ENCODE results near the gene PLA2G7.

Gene PLA2G7

DNA sequence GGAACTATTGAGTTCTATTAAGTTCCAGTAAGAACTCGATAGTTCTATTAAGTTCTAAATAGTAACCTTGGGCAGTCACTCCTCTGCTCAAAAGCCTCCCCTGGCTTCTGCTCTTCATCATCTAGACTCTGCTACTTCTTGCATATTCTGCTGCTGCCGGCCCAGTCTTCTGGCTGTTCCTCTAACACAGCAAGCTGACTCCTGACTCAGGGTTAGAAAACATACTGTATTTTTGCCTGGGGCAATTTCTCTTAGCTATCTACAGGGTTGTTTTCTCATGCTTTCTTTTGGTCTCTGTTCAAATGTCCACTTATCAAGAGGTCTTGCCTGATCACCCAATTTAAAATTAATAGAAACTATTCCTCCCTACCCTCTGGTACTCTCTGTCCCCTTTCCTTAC is 67.8 kb downstream of the PLA2G7 start:
- TF ChIP-seq EZH2phosphoT487 (IDR thresholded peaks at IDR 0.05; ENCODE audit: low read depth): no peak
- no peaks in the 10 kb centered on the region for H3K9me3 ChIP-seq (ENCODE audit: insufficient read depth, low read length)
- H3K36me3 ChIP-seq (replicated peaks; ENCODE audit: low read depth, low read length): no peaks in the 10 kb centered on the region
- no peak overlapping the region for H3K4me3 ChIP-seq (ENCODE audit: low read length)
- no peak overlapping the region for H2AFZ ChIP-seq (ENCODE audit: low read depth, low read length)
- no peaks in the 10 kb centered on the region for H4K20me1 ChIP-seq (ENCODE audit: insufficient read depth, low read length)
- peaks cover 4% of the 10 kb centered on the region; the same call in 1 of the 2 replicates for H3K27me3 ChIP-seq (ENCODE audit: low read depth, low read length)
- no peak overlapping the region for H3K27ac ChIP-seq (ENCODE audit: low read length)
- no peaks in the 10 kb centered on the region for H3K79me2 ChIP-seq (ENCODE audit: low read length)
- no peak overlapping the region for H3K4me2 ChIP-seq (ENCODE audit: low read length)
- H3K4me1 ChIP-seq (ENCODE audit: low read length): no peaks in the 10 kb centered on the region
- no peak overlapping the region for H3K9ac ChIP-seq (ENCODE audit: low read length)

DNA sequence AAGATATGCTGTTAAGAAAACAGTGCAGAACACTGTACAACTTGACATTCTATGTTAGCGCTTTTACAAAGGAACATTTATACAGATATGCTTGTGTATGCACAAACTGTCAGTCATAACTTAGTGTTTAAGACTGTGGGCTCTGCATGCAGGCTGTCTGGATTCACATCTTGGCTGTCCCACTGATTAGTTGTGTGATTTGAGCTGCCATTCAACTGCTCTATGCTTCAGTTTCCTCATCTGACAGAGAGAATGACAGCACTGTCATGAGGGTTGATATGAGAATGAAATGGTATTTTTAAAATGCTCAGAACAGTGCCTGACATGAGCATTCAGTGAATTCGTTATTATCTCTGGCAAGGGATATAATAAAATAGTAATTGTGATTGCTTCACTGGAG is 73.7 kb downstream of the PLA2G7 start:
- Histone ChIP-seq H3K27me3 (ENCODE audit: low read depth, low read length) (no peaks in the 10 kb centered on the region), H3K4me2 (ENCODE audit: low read length) (no peak overlapping the region), H3K4me1 (ENCODE audit: low read length) (no peaks in the 10 kb centered on the region), H4K20me1 (ENCODE audit: insufficient read depth, low read length) (no peaks in the 10 kb centered on the region), H3K36me3 (replicated peaks; ENCODE audit: low read depth, low read length) (no peaks in the 10 kb centered on the region), H2AFZ (ENCODE audit: low read depth, low read length) (no peak overlapping the region), H3K4me3 (ENCODE audit: low read length) (no peak overlapping the region), H3K9ac (ENCODE audit: low read length) (no peak overlapping the region), H3K9me3 (ENCODE audit: insufficient read depth, low read length) (no peaks in the 10 kb centered on the region), H3K27ac (ENCODE audit: low read length) (no peak overlapping the region), H3K79me2 (ENCODE audit: low read length) (no peaks in the 10 kb centered on the region)
- TF ChIP-seq, protein P1, sequence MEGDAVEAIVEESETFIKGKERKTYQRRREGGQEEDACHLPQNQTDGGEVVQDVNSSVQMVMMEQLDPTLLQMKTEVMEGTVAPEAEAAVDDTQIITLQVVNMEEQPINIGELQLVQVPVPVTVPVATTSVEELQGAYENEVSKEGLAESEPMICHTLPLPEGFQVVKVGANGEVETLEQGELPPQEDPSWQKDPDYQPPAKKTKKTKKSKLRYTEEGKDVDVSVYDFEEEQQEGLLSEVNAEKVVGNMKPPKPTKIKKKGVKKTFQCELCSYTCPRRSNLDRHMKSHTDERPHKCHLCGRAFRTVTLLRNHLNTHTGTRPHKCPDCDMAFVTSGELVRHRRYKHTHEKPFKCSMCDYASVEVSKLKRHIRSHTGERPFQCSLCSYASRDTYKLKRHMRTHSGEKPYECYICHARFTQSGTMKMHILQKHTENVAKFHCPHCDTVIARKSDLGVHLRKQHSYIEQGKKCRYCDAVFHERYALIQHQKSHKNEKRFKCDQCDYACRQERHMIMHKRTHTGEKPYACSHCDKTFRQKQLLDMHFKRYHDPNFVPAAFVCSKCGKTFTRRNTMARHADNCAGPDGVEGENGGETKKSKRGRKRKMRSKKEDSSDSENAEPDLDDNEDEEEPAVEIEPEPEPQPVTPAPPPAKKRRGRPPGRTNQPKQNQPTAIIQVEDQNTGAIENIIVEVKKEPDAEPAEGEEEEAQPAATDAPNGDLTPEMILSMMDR (IDR thresholded peaks at IDR 0.05; ENCODE audit: low read depth, low read length): no peak
- TF ChIP-seq EZH2phosphoT487 (IDR thresholded peaks at IDR 0.05; ENCODE audit: low read depth): no peak

DNA sequence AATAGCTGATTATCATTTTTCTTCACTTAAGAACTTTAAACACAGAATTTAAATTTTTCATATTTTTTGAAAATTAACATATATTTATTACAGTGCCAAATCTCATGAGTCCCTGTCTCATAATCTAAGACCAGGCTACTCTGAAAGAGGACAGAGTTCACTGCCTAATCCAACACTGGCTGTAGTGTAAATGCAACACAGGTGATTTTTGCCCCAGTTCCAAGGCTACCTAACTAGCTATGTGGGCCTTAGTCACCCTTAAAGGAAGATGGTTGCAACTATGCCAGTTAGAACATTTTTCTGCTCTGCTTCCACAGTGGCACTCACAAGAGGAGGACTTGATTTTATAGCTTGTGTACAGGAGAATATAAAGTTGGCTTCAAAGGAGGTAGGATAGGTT is 77.5 kb downstream of the PLA2G7 start:
- H3K9me3 ChIP-seq (ENCODE audit: insufficient read depth, low read length): no peaks in the 10 kb centered on the region
- no peaks in the 10 kb centered on the region for H4K20me1 ChIP-seq (ENCODE audit: insufficient read depth, low read length)
- no peaks in the 10 kb centered on the region for H3K36me3 ChIP-seq (replicated peaks; ENCODE audit: low read depth, low read length)
- H3K27me3 ChIP-seq (ENCODE audit: low read depth, low read length): no peaks in the 10 kb centered on the region
- no peak overlapping the region for H2AFZ ChIP-seq (ENCODE audit: low read depth, low read length)
- no peak overlapping the region for H3K27ac ChIP-seq (ENCODE audit: low read length)
- H3K79me2 ChIP-seq (ENCODE audit: low read length): no peaks in the 10 kb centered on the region
- no peak overlapping the region for H3K4me3 ChIP-seq (ENCODE audit: low read length)
- no peak for TF ChIP-seq EZH2phosphoT487 (IDR thresholded peaks at IDR 0.05; ENCODE audit: low read depth)
- TF ChIP-seq, protein P1 (IDR thresholded peaks at IDR 0.05; ENCODE audit: low read depth, low read length): no peak
- no peaks in the 10 kb centered on the region for H3K4me1 ChIP-seq (ENCODE audit: low read length)
- no peak overlapping the region for H3K4me2 ChIP-seq (ENCODE audit: low read length)
- H3K9ac ChIP-seq (ENCODE audit: low read length): no peak overlapping the region

DNA sequence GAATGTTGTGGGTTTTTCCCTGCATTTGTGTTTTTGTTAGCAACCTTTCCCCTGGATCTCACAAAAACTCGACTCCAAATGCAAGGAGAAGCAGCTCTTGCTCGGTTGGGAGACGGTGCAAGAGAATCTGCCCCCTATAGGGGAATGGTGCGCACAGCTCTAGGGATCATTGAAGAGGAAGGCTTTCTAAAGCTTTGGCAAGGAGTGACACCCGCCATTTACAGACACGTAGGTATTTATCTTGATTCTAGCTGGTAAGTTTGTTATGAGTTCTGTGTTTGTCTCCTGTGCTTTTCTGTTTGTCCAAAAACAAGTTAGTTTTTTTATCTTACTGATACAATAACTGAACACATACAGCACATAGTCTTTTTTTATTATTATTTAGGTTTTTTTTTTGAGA is 79.4 kb downstream of the PLA2G7 start:
- Histone ChIP-seq H3K4me1 (ENCODE audit: low read length) (0 out of 2 replicates have a peak, but pooled peaks cover 4% of the 10 kb centered on the region), H3K9me3 (ENCODE audit: insufficient read depth, low read length) (no peaks in the 10 kb centered on the region), H3K4me2 (ENCODE audit: low read length) (no peak overlapping the region), H3K4me3 (ENCODE audit: low read length) (no peak overlapping the region), H3K9ac (ENCODE audit: low read length) (no peak overlapping the region), H2AFZ (ENCODE audit: low read depth, low read length) (no peak overlapping the region), H3K36me3 (replicated peaks; ENCODE audit: low read depth, low read length) (no peaks in the 10 kb centered on the region), H3K79me2 (ENCODE audit: low read length) (no peaks in the 10 kb centered on the region), H4K20me1 (ENCODE audit: insufficient read depth, low read length) (no peaks in the 10 kb centered on the region), H3K27me3 (ENCODE audit: low read depth, low read length) (no peaks in the 10 kb centered on the region), H3K27ac (ENCODE audit: low read length) (no peak overlapping the region)
- no peak for TF ChIP-seq EZH2phosphoT487 (IDR thresholded peaks at IDR 0.05; ENCODE audit: low read depth)
- TF ChIP-seq, protein P1 (IDR thresholded peaks at IDR 0.05; ENCODE audit: low read depth, low read length): no peak

All from OCI-LY3 (cell line).